Measurements from ENCODE around the gene SMAD7.

The SMAD7 gene

GRCh38 chr18:48913775-48914174 is 37.0 kb downstream of the SMAD7 start:
- no peak for DNase-seq

GRCh38 chr18:48913201-48913600 is 37.6 kb downstream of the SMAD7 start:
- no peak for DNase-seq

GRCh38 chr18:48910972-48911545 is 39.7 kb downstream of the SMAD7 start:
- DNase-seq, result no peak

- DNase-seq, result no peak
Observed at GRCh38 chr18:48909721-48910120, 41.0 kb downstream of the SMAD7 start.

GRCh38 chr18:48908916-48909315 is 41.8 kb downstream of the SMAD7 start:
- DNase-seq, result no peak

DNA sequence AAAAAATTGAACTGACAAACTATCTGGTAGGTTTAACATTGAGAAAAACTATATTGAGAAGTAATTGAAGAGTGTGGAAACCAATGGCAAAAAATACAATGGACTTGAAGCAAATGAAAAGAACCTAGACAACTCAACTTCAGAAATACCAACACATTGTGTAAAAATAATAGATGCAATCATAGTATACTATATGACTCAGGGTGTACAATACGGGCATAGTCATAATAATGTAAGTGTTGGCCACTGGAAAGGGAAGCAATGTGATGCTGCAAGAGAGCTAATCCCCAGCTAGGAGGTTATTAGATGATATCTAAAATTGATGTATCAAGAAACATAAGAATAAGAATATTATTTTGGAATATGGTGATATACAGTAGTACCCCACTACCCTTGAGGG is 45.3 kb downstream of the SMAD7 start:
- DNase-seq, result no peak

DNA sequence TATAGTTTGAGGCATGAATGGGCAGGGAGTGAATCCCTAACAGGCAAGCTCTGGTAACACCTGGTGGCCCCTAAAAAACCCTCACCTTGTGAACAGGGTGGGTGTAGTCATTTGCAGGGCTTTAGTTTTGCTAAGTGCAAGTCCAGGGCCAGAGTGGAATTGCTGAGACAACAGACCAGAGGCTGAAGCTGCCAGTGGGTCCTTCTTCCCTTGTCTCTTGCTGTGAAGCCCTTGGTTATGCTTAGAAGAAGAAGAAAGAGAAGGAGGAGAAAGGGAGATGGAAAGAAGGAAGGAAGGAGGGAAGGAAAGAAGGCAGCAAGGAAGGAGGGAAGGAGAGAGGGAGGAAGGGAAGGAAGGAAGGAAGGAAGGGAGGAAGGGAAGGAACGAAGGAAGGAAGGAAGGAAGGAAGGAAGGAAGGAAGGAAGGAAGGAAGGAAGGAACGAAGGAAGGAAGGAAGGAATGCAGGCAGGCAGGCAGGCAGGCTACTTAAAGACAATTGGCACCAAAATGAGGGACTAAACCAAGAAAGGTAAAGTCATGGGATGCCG is 45.8 kb downstream of the SMAD7 start:
- no peak for DNase-seq

DNA sequence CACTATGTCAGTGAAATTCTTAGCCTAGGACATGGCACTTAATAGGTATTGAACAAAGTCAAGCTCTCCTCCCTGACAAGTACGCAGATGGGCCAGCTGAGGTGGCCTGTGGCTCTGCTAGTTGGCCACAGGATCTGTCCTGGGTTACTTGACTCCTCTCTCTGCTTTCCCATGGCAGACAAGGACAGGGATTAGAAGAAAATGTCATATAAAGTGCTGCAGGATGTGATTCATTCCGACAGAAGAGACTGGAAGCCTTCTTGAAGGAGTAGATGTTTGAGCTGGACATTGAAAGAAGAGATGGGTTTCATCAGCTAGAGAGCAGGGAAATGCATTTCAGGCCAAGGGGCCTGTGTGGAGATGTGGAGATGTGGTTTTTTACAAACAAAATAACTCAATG is 46.7 kb downstream of the SMAD7 start:
- DNase-seq, result no peak

- no peak for DNase-seq
Observed at GRCh38 chr18:48902856-48903601, 47.7 kb downstream of the SMAD7 start.

DNA sequence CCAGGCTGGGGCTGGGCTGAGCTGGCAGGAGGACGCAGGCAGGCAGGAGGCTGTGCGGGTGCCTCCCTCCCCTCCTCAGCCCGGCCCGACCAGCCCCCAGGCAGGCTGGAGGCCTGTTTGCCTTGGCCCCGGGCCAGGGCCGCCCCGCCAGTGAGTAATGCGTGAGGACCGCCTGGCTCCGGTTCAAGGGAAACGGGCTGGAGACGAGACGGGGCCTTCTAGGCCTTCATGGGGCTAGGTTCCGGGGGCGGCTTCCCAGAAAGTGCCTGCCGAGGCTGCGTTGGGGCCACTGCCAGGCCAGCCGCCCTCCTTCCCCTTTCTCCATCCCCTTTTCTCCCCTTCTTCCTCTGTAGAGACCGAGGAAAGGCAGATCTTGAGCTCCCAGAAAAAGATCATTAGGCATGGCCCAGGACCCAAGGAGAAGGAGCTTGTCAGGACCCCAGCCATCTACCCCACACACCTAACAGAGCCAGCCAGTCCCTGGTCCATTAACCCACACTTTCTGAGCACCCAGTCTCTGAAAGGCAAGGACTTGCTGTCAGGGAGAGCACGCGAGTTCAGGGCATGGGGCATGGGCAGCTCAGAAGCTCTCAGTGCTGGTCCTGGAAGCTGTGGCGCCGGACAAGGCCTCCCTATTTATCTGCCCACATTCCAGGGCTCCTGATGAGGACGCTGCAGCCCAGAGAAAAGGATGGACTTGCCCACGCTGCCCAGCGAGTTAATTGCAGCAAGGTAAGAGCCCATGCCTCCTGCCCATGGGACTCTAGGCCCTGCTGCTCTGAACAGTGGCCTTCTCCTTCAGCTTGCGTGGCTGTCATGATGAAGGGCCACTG is 48.5 kb downstream of the SMAD7 start:
- DNase-seq, result peak; percentile 32

- DNase-seq, result no peak
Observed at GRCh38 chr18:48901145-48902022, 49.4 kb downstream of the SMAD7 start.

DNA sequence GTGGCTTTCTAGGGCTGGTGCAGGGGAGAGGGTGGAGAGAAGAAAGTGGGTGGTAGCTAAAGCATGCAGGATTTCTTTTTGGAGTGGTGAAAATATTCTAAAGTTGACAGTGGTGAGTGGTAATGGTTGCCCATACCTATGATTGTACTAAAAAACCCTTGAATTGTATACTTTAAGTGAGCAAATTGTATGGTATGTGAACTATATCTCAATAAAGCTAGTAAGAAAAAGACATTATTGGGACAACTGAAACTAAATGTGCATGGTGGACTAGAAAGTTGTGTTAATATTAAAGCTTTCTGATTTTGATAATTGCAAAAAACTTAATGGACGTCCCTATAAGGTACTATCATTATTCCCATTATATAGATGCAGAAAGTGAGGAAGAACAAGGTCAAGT is 50.3 kb downstream of the SMAD7 start:
- DNase-seq, result no peak

DNA sequence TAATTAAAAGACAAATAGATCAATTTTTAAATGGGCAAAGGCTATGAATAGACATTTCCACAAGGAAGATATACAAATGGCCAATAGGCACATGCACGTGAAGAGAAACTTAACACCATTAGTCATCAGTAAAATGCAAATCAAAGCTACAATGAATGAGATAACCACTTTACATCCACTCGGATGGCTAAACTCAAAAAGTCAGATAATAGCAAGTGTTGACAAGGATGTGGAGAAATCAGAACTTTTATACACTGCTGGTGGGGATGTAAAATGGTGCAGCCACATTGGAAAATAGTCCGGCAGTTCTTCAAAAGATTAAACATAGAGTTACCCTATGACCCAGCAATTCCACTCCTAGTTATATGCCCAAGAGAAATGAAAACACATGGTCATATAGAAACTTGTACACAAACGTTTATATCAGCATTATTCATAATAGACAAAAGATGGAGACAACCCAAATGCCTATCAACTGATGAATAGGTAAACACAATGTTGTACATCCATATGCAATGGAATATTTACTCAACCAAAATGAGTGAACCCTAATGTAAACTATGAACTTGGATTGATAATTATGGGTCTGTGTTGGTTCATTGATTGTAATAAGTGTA is 51.1 kb downstream of the SMAD7 start:
- DNase-seq, result no peak

GRCh38 chr18:48898521-48898920 is 52.2 kb downstream of the SMAD7 start:
- no peak for DNase-seq

DNA sequence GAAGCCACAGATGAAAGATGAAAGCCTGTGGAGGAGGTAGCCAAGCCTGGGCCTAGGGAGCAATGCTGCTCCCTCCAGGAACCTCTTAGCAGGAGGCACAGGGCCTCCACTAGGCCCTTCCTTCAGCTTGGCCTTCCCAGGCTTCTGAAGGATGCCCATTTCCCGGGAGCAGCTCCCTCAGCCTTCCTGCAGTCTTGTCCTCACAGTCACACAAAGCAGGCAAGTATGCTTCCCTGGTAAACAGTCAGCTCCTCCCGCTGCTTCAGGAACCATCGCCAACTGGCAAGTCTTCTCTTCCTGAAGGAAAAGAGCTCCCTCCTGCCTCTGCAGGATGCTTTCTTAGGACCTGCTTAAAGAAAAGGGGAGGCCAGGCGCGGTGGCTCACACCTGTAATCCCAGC is 53.2 kb downstream of the SMAD7 start:
- no peak for DNase-seq

DNA sequence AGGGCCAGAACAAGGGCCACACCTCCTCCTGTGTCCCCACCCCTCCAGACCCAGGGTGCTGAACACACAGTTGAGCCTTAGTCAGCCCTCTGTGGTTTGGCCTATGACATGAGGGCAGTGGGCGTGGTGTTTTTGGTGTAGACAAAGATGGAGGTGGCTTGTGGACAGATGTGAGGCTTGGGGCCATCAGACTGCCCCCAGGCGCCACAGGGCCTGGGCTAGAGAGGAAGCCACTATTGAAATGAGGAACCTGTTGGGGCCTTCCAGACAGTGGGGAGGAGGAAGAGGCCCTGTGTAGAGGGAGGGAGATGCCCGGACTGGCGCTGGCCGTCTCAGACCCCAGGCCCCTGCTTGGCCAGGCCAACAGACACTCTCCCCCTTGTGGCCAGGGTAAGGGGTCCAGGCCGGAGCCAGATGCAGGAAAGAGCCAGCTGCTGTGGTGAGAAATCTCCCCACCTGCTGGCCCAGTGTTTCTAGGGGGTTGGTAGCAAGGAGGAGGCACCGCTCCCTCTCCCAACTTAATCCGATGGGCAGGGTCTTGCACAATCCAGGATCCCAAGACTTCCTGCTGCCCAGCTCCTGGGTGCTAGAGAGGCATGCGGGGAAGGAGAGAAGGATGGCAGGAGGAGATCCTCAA is 53.8 kb downstream of the SMAD7 start:
- DNase-seq, result no peak

DNA sequence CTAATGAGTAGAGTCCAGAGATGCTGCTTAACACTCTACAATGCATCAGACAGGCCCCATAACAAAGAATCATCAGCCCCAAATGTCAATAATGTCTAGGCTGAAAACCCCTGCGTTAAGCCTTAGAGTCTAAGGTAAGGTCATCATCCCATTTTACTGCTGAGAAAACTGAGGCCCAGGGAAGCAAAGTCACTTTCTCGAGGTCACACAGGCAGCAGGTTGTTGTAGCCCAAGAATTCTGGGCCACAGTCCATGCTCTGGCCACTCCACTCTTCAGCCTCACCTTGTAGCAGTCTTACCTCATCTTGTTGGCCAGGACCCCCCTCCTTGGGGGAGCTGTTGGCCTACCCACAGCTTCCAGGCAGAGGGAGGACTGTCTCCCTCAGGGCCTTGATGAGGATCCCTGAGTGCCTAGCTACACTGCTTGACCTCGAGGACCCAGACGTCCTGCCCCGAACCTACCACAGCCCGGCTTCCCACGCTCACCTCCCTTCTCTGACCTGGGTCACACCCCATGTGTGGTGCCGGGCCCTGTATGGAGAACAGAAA is 54.4 kb downstream of the SMAD7 start:
- no peak for DNase-seq

GRCh38 chr18:48894799-48895346 is 55.9 kb downstream of the SMAD7 start:
- DNase-seq, result no peak

GRCh38 chr18:48893608-48894600 is 56.9 kb downstream of the SMAD7 start:
- DNase-seq, result no peak

Data from NCI-H2227 treated with DMSO at 0.1 percent for 48 hours (cell line).